ENCODE data around the gene KCNQ4. TPM values are rescaled to one million over a fixed set of nuclear protein-coding genes. Genes with fewer than 3 reads are reported as not detected.

The KCNQ4 gene
- total RNA-seq, 1 donor from 2014 or later = not detected

DNA sequence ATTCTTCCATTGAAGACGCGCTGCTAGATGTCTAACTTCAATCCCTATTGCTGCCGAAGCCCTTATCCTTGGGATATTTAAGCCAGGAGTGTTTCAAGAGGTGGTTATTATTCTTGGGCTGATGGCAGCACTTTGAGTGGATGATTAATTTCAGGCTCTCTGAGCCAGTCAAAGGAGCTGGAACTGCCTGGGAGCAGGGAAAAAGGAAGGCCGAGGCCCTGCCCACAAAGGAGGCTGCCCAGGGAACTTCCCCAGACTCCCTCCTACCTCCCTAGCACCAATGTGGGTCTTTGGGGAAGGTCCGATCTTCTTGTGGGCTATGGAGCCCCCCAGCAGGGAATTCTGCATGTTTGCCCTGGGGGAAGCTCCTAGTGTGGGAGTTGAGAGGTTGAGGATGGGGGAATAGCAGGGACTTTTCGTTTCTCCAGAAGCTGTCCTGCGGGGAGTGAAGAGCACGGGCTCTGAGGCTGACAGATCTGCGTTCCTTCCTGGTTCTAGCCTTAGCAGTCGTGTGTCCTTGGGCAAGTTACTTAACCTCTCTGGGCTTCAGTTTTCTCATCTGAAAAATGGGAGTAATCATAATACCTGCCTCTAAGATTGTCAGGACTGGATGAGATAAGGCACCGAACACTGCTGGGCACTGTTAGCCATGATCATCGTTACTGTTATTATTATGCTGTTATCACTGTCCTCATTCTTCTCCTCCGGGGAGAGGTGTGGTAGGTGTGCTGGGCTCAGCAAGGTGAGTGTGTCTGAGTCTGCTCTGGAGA, 6.3 kb downstream of the KCNQ4 start:
- Mint-ChIP-seq H3K9me3 (no peaks in the 10 kb centered on the region), H3K4me1 (peaks cover 51% of the 10 kb centered on the region), H3K36me3 (no peaks in the 10 kb centered on the region), H3K4me3 (no peak overlapping the region), H3K27ac (peak overlapping the region; percentile 67), H3K27me3 (ENCODE audit: insufficient read depth, low read depth) (peaks cover 15% of the 10 kb centered on the region)
- Histone ChIP-seq H3K79me2 (ENCODE audit: low read depth) (no peaks in the 10 kb centered on the region), H3K27me3 (peaks cover 14% of the 10 kb centered on the region), H3K9ac (no peak overlapping the region), H3K27ac (no peak overlapping the region), H2AFZ (replicated peaks) (no peak overlapping the region), H3K36me3 (no peaks in the 10 kb centered on the region), H3K4me1 (peaks cover 4% of the 10 kb centered on the region), H3K4me2 (no peak overlapping the region), H3K9me3 (ENCODE audit: low read depth) (no peaks in the 10 kb centered on the region), H4K20me1 (ENCODE audit: low read depth) (peaks cover 1% of the 10 kb centered on the region), H3F3A (ENCODE audit: low read depth) (peaks cover 4% of the 10 kb centered on the region), H3K4me3 (no peak overlapping the region)
- no peak for TF ChIP-seq EZH2phosphoT487 (IDR thresholded peaks at IDR 0.05)
- TF ChIP-seq, protein P1, sequence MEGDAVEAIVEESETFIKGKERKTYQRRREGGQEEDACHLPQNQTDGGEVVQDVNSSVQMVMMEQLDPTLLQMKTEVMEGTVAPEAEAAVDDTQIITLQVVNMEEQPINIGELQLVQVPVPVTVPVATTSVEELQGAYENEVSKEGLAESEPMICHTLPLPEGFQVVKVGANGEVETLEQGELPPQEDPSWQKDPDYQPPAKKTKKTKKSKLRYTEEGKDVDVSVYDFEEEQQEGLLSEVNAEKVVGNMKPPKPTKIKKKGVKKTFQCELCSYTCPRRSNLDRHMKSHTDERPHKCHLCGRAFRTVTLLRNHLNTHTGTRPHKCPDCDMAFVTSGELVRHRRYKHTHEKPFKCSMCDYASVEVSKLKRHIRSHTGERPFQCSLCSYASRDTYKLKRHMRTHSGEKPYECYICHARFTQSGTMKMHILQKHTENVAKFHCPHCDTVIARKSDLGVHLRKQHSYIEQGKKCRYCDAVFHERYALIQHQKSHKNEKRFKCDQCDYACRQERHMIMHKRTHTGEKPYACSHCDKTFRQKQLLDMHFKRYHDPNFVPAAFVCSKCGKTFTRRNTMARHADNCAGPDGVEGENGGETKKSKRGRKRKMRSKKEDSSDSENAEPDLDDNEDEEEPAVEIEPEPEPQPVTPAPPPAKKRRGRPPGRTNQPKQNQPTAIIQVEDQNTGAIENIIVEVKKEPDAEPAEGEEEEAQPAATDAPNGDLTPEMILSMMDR (IDR thresholded peaks at IDR 0.05) = no peak
- DNase-seq (ENCODE audit: low spot score) = no peak

DNA sequence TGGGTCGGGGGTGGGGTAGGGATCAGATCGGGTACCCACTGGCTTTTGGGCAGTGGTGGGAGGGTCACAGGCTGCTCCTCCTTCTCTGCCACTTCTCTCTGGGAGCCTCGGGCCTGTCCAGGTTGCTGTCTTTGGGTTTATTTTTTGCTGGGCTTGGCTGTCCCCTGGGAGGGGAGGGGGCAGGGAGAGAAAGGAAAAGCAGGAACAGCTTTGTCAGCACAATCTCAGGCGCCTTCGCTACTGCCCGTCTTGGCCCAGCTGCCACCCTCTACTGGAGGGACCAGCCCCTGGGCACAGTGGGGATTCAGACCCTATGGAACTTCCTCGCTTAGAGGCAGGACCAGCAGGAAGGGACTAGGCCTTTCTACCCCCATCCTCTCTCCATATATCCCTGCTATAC, 8.4 kb downstream of the KCNQ4 start:
- H3K9me3 ChIP-seq (ENCODE audit: low read depth) = no peaks in the 10 kb centered on the region
- no peaks in the 10 kb centered on the region for H3K79me2 ChIP-seq (ENCODE audit: low read depth)
- H3K27ac Mint-ChIP-seq = no peak overlapping the region
- H3K9me3 Mint-ChIP-seq = no peaks in the 10 kb centered on the region
- H2AFZ ChIP-seq (replicated peaks) = no peak overlapping the region
- no peak overlapping the region for H3K9ac ChIP-seq
- no peak for DNase-seq (ENCODE audit: low spot score)
- no peak overlapping the region for H3K4me2 ChIP-seq
- peaks cover 52% of the 10 kb centered on the region for H3K4me1 Mint-ChIP-seq
- no peaks in the 10 kb centered on the region for H3K36me3 Mint-ChIP-seq
- H3F3A ChIP-seq (ENCODE audit: low read depth) = no peaks in the 10 kb centered on the region
- no peaks in the 10 kb centered on the region for H3K36me3 ChIP-seq
- H4K20me1 ChIP-seq (ENCODE audit: low read depth) = no peaks in the 10 kb centered on the region
- H3K27me3 Mint-ChIP-seq (ENCODE audit: insufficient read depth, low read depth) = peaks cover 12% of the 10 kb centered on the region
- no peak overlapping the region for H3K4me3 Mint-ChIP-seq
- no peak overlapping the region for H3K27ac ChIP-seq
- H3K4me3 ChIP-seq = no peak overlapping the region
- peaks cover 8% of the 10 kb centered on the region for H3K4me1 ChIP-seq
- no peaks in the 10 kb centered on the region for H3K27me3 ChIP-seq
- TF ChIP-seq, protein P1 (IDR thresholded peaks at IDR 0.05) = no peak
- TF ChIP-seq EZH2 (IDR thresholded peaks at IDR 0.05) = no peak
- TF ChIP-seq EZH2phosphoT487 (IDR thresholded peaks at IDR 0.05) = no peak

DNA sequence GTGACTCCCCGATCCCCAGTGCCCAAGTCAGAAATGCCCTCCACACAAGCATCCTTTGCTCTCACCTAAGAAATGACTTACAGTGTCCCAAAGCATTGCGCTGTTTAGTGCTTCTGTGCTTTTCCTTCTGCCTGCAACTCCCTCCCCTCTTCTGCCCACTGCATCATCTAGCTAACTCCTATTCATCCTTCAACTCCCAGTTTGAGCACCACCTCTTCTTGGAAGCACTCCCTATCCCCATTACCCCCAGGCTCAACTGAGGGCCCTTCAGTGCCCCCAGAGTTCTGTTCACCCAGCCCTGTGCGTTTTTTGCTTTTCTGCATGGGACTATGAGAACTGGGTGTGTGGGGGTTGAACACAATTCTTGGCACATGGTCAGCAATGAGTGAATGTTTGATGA, 10.0 kb downstream of the KCNQ4 start:
- H3K36me3 Mint-ChIP-seq = no peaks in the 10 kb centered on the region
- Histone ChIP-seq H3K36me3 (no peaks in the 10 kb centered on the region), H3K27me3 (no peaks in the 10 kb centered on the region), H3K4me3 (no peak overlapping the region), H3K9me3 (ENCODE audit: low read depth) (no peaks in the 10 kb centered on the region), H3K4me2 (no peak overlapping the region), H2AFZ (replicated peaks) (no peak overlapping the region), H3F3A (ENCODE audit: low read depth) (no peaks in the 10 kb centered on the region), H3K9ac (no peak overlapping the region), H3K4me1 (peaks cover 5% of the 10 kb centered on the region), H3K79me2 (ENCODE audit: low read depth) (no peaks in the 10 kb centered on the region), H4K20me1 (ENCODE audit: low read depth) (no peaks in the 10 kb centered on the region), H3K27ac (no peak overlapping the region)
- TF ChIP-seq, protein P1 (IDR thresholded peaks at IDR 0.05) = no peak
- TF ChIP-seq EZH2phosphoT487 (IDR thresholded peaks at IDR 0.05) (no peak), EZH2 (IDR thresholded peaks at IDR 0.05) (no peak)
- H3K27me3 Mint-ChIP-seq (ENCODE audit: insufficient read depth, low read depth) = peaks cover 12% of the 10 kb centered on the region
- H3K27ac Mint-ChIP-seq = peak overlapping the region; percentile 1
- H3K9me3 Mint-ChIP-seq = no peaks in the 10 kb centered on the region
- peaks cover 50% of the 10 kb centered on the region for H3K4me1 Mint-ChIP-seq
- DNase-seq (ENCODE audit: low spot score) = no peak
- no peak overlapping the region for H3K4me3 Mint-ChIP-seq

Measured in neural progenitor cell (in vitro differentiated cells).